GM21737 (cell line): Measurements from ENCODE around the gene CMIP.

Experiments
- ATAC-seq: cut with Tn5 transposase; IDR thresholded peaks from one replicate; pipeline ENCODE4 v1.9.1; 2021; ENCODE audit warnings: mild to moderate bottlenecking, moderate library complexity; ENCODE audit not compliant: unreplicated experiment

The CMIP gene

GRCh38 chr16:81632392-81633146 lies 188.0 kb downstream of the CMIP start:
- no peak for ATAC-seq

- ATAC-seq, result no peak
Measured at GRCh38 chr16:81633147-81633619, 188.6 kb downstream of the CMIP start.

GRCh38 chr16:81633680-81634379 lies 189.2 kb downstream of the CMIP start:
- no peak for ATAC-seq

- ATAC-seq, result no peak
Measured at GRCh38 chr16:81634380-81635062, 189.9 kb downstream of the CMIP start.

- no peak for ATAC-seq
Measured at GRCh38 chr16:81635063-81635937, 190.7 kb downstream of the CMIP start.

- no peak for ATAC-seq
Measured at GRCh38 chr16:81636298-81636993, 191.8 kb downstream of the CMIP start.

- ATAC-seq, result no peak
Measured at GRCh38 chr16:81637336-81638235, 193.0 kb downstream of the CMIP start.

- ATAC-seq, result no peak
Measured at GRCh38 chr16:81638286-81638945, 193.8 kb downstream of the CMIP start.

GRCh38 chr16:81639348-81639747 lies 194.7 kb downstream of the CMIP start:
- no peak for ATAC-seq

GRCh38 chr16:81639931-81640680 lies 195.5 kb downstream of the CMIP start:
- ATAC-seq, result no peak

GRCh38 chr16:81640681-81641070 lies 196.1 kb downstream of the CMIP start:
- ATAC-seq, result no peak

- ATAC-seq, result no peak
Measured at GRCh38 chr16:81641395-81642106, 196.9 kb downstream of the CMIP start.

GRCh38 chr16:81642107-81642436 lies 197.5 kb downstream of the CMIP start:
- no peak for ATAC-seq

- ATAC-seq, result no peak
Measured at GRCh38 chr16:81642943-81643342, 198.3 kb downstream of the CMIP start.

GRCh38 chr16:81645266-81645694 lies 200.7 kb downstream of the CMIP start:
- no peak for ATAC-seq

GRCh38 chr16:81645925-81646324 lies 201.3 kb downstream of the CMIP start:
- ATAC-seq, result no peak

GRCh38 chr16:81646561-81646960 lies 202.0 kb downstream of the CMIP start:
- no peak for ATAC-seq
